ENCODE data around the gene FAM187B. TPM values are rescaled to one million over a fixed set of nuclear protein-coding genes. Genes with fewer than 3 reads are reported as not detected.

Gene FAM187B
- polyA plus RNA-seq, 1 experiment: not detected

DNA sequence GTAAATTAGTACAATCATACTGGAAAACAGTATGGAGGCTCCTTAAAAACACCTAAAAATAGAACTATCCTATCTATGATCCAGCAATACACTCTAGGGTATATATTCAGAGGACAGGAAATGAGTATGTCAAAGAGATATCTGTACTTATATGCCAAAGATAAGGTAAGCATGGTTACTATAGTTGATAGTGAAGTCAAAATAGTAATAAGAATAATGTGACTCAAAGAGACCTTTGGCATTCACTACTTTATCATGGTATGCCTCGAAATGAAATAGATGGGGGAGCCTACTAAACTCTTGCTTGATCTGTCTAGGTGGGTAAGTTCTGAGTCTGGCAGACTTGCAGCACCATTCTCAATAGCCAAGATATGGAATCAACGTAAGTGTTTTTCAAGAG lies 43.7 kb downstream of the FAM187B start:
- Histone ChIP-seq H3K36me3 (ENCODE audit: control insufficient read depth, insufficient read depth, low read length) (no peaks in the 10 kb centered on the region), H3K27me3 (ENCODE audit: control insufficient read depth, insufficient read depth, low read length) (0 out of 2 replicates have a peak, but pooled peaks cover 4% of the 10 kb centered on the region), H3K4me3 (ENCODE audit: low read depth, low read length) (no peak overlapping the region)
- DNase-seq (ENCODE audit: low read depth): no peak
- ChIA-PET POLR2A (no interaction called here), CTCF (interaction anchor here (0.6 kb wide), 1 partner anchor 29 kb away, joined by 3 read pairs; no protein-coding TSS in a partner anchor)
- TF ChIP-seq, protein P1, sequence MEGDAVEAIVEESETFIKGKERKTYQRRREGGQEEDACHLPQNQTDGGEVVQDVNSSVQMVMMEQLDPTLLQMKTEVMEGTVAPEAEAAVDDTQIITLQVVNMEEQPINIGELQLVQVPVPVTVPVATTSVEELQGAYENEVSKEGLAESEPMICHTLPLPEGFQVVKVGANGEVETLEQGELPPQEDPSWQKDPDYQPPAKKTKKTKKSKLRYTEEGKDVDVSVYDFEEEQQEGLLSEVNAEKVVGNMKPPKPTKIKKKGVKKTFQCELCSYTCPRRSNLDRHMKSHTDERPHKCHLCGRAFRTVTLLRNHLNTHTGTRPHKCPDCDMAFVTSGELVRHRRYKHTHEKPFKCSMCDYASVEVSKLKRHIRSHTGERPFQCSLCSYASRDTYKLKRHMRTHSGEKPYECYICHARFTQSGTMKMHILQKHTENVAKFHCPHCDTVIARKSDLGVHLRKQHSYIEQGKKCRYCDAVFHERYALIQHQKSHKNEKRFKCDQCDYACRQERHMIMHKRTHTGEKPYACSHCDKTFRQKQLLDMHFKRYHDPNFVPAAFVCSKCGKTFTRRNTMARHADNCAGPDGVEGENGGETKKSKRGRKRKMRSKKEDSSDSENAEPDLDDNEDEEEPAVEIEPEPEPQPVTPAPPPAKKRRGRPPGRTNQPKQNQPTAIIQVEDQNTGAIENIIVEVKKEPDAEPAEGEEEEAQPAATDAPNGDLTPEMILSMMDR (IDR thresholded peaks at IDR 0.05; ENCODE audit: insufficient read depth, low read depth, low read length): no peak

- TF ChIP-seq, protein P1 (IDR thresholded peaks at IDR 0.05; ENCODE audit: insufficient read depth, low read depth, low read length): no peak
- POLR2A ChIA-PET: no interaction called here
- no peak for DNase-seq (ENCODE audit: low read depth)
- CTCF ChIA-PET: interaction anchor here (0.6 kb wide), 1 partner anchor 30 kb away, joined by 3 read pairs; no protein-coding TSS in a partner anchor
- H3K4me3 ChIP-seq (ENCODE audit: low read depth, low read length): no peak overlapping the region
- no peaks in the 10 kb centered on the region for H3K36me3 ChIP-seq (ENCODE audit: control insufficient read depth, insufficient read depth, low read length)
- peaks cover 4% of the 10 kb centered on the region; the same call in 1 of the 2 replicates for H3K27me3 ChIP-seq (ENCODE audit: control insufficient read depth, insufficient read depth, low read length)
Measured at GRCh38 chr19:35184267-35184666, 44.3 kb downstream of the FAM187B start.

- peaks cover 4% of the 10 kb centered on the region; the same call in 1 of the 2 replicates for H3K27me3 ChIP-seq (ENCODE audit: control insufficient read depth, insufficient read depth, low read length)
- CTCF ChIA-PET: no interaction called here
- TF ChIP-seq, protein P1 (IDR thresholded peaks at IDR 0.05; ENCODE audit: insufficient read depth, low read depth, low read length): no peak
- DNase-seq (ENCODE audit: low read depth): no peak
- H3K36me3 ChIP-seq (ENCODE audit: control insufficient read depth, insufficient read depth, low read length): no peaks in the 10 kb centered on the region
- H3K4me3 ChIP-seq (ENCODE audit: low read depth, low read length): no peak overlapping the region
- POLR2A ChIA-PET: no interaction called here
Measured at GRCh38 chr19:35181387-35181786, 47.2 kb downstream of the FAM187B start.

GRCh38 chr19:35179830-35180229 lies 48.7 kb downstream of the FAM187B start:
- H3K36me3 ChIP-seq (ENCODE audit: control insufficient read depth, insufficient read depth, low read length): no peaks in the 10 kb centered on the region
- ChIA-PET CTCF (no interaction called here), POLR2A (no interaction called here)
- TF ChIP-seq, protein P1 (IDR thresholded peaks at IDR 0.05; ENCODE audit: insufficient read depth, low read depth, low read length): no peak
- no peak overlapping the region for H3K4me3 ChIP-seq (ENCODE audit: low read depth, low read length)
- no peak for DNase-seq (ENCODE audit: low read depth)
- H3K27me3 ChIP-seq (ENCODE audit: control insufficient read depth, insufficient read depth, low read length): peaks cover 4% of the 10 kb centered on the region; the same call in 1 of the 2 replicates

DNA sequence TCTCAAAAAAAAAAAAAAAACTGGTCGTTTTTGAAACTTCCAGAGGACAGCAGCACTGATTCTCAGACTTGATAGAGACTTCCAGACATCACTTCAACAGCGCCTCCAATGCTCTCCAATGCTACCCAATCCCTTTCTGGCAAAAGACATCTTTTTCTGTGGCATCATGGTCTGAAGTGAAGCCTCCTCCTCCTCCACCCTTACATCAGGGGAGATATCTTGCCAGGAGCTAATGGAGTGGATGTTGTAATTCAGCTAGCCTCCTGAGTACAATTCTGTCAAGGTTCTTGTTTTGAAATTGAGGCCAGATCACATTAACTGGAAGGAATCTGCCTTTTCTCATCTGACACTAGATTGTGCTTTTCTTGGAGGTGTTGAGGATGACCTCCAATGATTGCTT lies 49.8 kb downstream of the FAM187B start:
- Histone ChIP-seq H3K4me3 (ENCODE audit: low read depth, low read length) (no peak overlapping the region), H3K36me3 (ENCODE audit: control insufficient read depth, insufficient read depth, low read length) (no peaks in the 10 kb centered on the region), H3K27me3 (ENCODE audit: control insufficient read depth, insufficient read depth, low read length) (peaks cover 4% of the 10 kb centered on the region; the same call in 1 of the 2 replicates)
- no peak for DNase-seq (ENCODE audit: low read depth)
- TF ChIP-seq, protein P1 (IDR thresholded peaks at IDR 0.05; ENCODE audit: insufficient read depth, low read depth, low read length): no peak
- ChIA-PET POLR2A (no interaction called here), CTCF (no interaction called here)
